HS-27A (cell line): ENCODE data around the gene PTPN21.

Source experiments
- DNase-seq: peaks from one replicate; pipeline ENCODE4 v3.0.0-alpha.2; 2012; ENCODE audit warnings: low read depth, missing footprints

The PTPN21 gene

DNA sequence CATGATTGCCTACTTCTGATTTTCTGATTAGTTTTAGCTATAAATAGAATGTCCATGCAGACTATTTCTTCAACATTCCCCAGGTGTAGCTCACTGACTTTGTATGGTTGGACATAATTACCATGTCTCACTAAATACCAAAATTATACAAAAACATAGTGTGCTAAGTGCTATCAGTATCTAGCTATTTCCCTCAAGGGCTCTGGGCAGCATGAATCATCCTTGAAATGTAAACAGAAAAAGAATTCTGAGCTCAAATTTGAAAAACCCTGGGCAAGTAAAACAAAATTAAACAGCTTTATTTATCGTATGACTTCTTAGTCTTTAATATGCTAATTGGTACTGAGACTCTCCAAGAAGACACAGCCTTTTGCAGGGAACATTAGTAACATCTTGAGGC is 86.4 kb downstream of the PTPN21 start:
- DNase-seq, result no peak

- DNase-seq, result no peak
Observed at GRCh38 chr14:88463318-88463717, 91.5 kb downstream of the PTPN21 start.

DNA sequence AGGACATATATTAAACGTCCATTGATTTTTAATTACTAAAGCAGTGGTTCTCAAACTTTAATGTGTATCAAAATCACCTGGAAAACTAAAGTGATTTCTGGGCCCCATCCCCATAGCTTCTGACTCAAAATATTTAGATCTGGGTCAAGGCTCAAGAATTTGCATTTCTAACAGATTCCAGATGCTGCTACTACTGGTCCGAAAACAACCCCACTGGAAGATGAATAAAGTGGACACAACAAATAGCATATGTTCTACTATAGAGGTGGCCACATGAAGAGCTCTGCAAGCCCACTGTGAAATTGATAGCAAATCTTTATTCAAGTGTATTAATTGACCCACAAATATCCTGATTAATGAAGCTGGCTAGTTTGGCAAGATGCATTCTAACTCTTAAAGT is 99.9 kb downstream of the PTPN21 start:
- DNase-seq, result no peak

DNA sequence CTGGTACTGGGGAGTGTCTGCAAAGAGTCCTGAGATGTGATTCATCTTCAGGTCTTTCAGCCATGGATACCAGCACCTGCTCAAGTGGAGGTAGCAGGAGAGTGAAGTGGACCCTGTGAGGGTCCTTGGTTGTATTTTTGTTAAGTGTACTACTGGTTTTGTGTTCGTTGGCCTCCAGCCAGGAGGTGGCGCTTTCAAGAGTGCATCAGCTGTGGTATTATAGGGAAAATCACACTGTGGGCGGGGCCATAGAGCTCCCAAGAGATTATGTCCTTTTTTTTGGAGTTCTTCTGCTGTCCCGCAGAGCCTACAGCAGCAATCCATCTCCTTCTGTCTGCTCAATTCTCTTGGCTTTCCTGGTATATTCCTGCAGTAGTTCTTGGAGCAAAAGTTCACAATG is 102.6 kb downstream of the PTPN21 start:
- no peak for DNase-seq

DNA sequence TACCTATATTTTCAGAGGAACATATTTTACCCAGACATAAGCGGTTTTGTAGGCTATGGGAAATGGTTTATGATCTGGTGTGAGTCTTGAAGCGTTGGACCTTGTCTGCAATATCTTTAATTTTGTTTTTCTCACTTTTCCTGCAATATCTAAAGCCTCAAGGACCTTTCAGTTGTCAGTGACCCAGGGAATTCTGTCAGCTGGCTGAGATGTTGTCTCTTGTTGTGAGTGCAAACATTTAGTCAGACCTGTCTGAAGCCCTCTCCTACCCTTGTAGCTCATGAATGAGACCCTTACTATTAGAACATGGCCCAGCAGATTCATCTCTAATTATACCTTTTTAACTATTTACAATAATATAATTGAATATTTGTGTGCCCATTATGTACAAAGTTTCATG is 115.7 kb downstream of the PTPN21 start:
- DNase-seq, result no peak

GRCh38 chr14:88437658-88438057 is 117.1 kb downstream of the PTPN21 start:
- no peak for DNase-seq

DNA sequence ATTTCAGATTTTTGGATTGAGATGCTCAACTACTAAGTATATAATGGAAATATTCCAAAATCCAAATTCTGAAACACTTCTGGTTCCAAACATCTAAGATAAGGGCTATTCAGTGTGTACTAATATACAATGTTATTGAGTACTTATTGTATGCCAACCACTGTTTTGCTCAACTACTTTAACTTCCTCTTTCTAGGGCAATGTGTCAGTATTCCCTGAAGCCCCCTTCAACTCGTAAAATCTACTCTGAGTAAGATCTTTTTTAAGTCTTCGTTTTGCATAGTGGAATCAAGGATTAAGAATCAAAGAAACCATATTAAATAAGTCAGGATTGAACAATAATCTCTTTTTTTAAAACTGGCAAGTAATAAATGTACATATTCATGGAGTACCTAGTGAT is 123.8 kb downstream of the PTPN21 start:
- no peak for DNase-seq

- no peak for DNase-seq
Observed at GRCh38 chr14:88426271-88426670, 128.5 kb downstream of the PTPN21 start.

- DNase-seq, result no peak
Observed at GRCh38 chr14:88424573-88424972, 130.2 kb downstream of the PTPN21 start.

DNA sequence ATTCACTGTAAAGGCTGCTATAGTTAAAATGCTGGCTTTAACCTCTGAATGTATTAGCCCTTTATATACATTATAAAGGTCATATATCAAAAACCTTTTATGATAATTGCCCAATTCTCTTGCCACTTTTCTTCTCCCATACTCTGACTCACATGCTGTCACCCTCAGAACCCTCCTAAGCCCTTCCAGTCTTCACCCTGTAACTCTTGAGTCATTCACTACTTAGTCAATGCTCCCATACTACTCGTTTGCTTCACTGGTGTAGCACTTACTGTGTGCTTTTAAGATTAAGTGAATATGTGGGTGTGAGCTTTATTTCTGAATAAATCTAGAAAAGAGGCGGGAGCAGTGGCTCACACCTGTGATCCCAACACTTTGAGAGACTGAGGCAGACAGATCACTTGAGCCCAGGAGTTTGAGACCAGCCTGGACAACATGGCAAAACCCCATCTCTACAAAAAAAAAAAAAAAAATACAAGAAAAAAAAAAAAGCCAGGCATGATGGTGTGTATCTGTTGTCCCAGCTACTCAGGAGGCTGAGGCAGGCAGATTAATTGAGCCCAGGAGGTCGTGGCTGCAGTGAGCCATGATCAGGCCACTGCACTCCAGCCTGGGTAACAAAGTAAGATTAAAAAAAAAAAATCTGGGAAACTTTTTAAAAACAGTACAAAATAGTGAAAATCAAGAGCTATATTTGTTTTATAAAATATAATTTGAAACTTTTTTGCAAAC is 131.7 kb downstream of the PTPN21 start:
- DNase-seq, result no peak

DNA sequence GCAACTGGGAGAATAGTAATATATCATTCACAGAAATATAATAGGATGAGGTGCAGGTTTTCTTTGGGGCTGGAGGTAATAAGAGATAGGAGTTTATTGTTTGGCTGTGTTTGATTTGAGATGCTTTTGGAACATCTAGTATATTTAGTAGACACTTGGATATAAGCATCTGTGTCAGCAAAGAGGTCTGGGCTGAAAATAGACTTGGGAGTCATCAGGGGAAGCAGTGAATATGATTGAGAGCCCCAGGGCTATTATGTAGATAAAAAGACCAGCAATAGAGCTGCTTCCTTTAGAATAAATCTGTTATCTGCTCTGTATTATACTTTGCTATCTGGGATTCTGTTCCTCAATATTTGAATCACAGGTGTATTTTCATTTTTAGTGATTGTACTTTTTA is 132.8 kb downstream of the PTPN21 start:
- DNase-seq, result no peak

DNA sequence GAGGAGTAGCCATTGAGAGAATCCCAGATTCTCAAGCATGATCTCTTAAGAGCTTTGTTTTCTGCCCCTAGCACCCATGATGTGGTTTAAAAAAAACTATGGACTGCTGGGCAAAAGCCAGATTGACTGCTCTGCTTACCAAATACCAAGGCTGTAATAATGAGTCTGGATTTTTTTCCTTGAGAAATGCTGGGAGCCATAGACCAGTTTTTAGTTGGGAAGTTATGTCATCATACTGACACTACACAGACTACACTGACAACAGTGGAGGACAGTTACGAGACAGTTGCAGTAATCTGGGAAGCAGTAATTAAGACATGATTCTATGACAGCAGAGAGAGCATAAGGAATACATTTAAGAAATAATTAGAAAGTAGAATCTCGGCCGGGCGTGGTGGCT is 133.5 kb downstream of the PTPN21 start:
- no peak for DNase-seq

DNA sequence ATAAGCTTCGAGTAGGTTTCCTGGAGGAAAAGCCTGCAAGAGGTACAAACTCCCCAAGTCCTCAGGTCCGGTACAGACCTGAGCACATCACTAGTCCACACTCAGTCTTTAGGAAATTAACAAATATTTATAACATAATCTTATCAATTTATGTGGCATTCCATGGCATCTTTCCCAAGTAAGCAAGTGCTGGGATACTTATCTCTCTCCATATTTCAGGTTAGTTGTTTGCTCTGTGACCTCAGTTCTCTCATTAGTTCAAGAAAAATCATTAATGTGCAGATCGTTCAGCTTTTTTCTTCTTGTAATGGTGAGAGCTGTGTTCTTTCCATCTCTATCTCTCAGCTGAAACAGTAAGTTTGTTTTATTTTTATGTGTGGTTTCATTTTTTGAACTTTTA is 134.6 kb downstream of the PTPN21 start:
- no peak for DNase-seq

DNA sequence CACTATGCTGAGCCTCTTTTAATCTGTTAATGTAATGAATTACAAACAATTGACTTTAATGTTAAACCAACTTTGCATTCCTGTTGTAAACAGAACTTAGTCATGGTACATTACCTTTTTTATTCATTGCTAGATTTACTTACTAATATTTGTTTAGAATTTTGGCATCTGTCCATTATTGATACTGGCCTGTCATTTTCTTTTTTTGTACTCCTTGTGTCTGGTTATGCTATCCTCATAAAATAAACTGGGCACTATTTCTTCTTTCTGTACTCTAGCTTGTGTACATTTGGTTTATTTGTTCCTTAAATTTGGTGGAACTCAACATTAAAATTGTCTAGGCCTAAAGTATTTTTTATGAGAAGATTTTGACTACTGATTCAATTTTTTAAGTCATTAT is 137.2 kb downstream of the PTPN21 start:
- DNase-seq, result no peak
